Measurements from ENCODE around the gene TKTL1.
"Not testable (repeated sequence)": the region's sequence is repeated elsewhere in the genome, so short reads cannot be mapped to it uniquely, and the experiment has no call there.

TKTL1 gene

GRCh38 chrX:154295664-154296310 is at the start of gene TKTL1:
Gene TKTL1, plus strand, starts transcription at chrX:154295795. Its CDS starts 65 bp downstream, at chrX:154295860.
- in situ Hi-C loops (cut with HindIII; ENCODE audit: low pct_unique_long_range_greater_than_20kb, low sequenced_read_pairs), result no loop called here
- no peak for TF ChIP-seq JUND (IDR thresholded peaks at IDR 0.05; ENCODE audit: low read depth)
- DNase-seq (ENCODE audit: low read depth in 1 of 2, low spot score in 1 of 2), result no peak

GRCh38 chrX:154247377-154248045 is 48.1 kb upstream of the TKTL1 start:
- in situ Hi-C loops (cut with HindIII; ENCODE audit: low pct_unique_long_range_greater_than_20kb, low sequenced_read_pairs), result not testable (repeated sequence)

GRCh38 chrX:154248076-154248475 is 47.5 kb upstream of the TKTL1 start:
- in situ Hi-C loops (cut with HindIII; ENCODE audit: low pct_unique_long_range_greater_than_20kb, low sequenced_read_pairs); DNase-seq (ENCODE audit: low read depth in 1 of 2, low spot score in 1 of 2): not testable (repeated sequence)

More at GRCh38 chrX:154247377-154248045, 48.1 kb upstream of the TKTL1 start:
- not testable (repeated sequence) for DNase-seq (ENCODE audit: low read depth in 1 of 2, low spot score in 1 of 2)

GRCh38 chrX:154257282-154257681 is 38.3 kb upstream of the TKTL1 start, which contains the start of gene OPN1MW3:
Gene OPN1MW3, plus strand, starts transcription at chrX:154257582. Its CDS starts 38 bp downstream, at chrX:154257620.
- DNase-seq (ENCODE audit: low read depth in 1 of 2, low spot score in 1 of 2); in situ Hi-C loops (cut with HindIII; ENCODE audit: low pct_unique_long_range_greater_than_20kb, low sequenced_read_pairs): not testable (repeated sequence)

GRCh38 chrX:154258711-154259110 is 36.9 kb upstream of the TKTL1 start:
- in situ Hi-C loops (cut with HindIII; ENCODE audit: low pct_unique_long_range_greater_than_20kb, low sequenced_read_pairs), result not testable (repeated sequence)

GRCh38 chrX:154263072-154263471 is 32.5 kb upstream of the TKTL1 start:
- in situ Hi-C loops (cut with HindIII; ENCODE audit: low pct_unique_long_range_greater_than_20kb, low sequenced_read_pairs); DNase-seq (ENCODE audit: low read depth in 1 of 2, low spot score in 1 of 2): not testable (repeated sequence)

More at GRCh38 chrX:154258711-154259110, 36.9 kb upstream of the TKTL1 start:
- DNase-seq (ENCODE audit: low read depth in 1 of 2, low spot score in 1 of 2), result not testable (repeated sequence)

- DNase-seq (ENCODE audit: low read depth in 1 of 2, low spot score in 1 of 2); in situ Hi-C loops (cut with HindIII; ENCODE audit: low pct_unique_long_range_greater_than_20kb, low sequenced_read_pairs): not testable (repeated sequence)
These were observed 26.4 kb upstream of the TKTL1 start for GRCh38 chrX:154269245-154269644.

GRCh38 chrX:154284489-154285338 is 10.9 kb upstream of the TKTL1 start:
- DNase-seq (ENCODE audit: low read depth in 1 of 2, low spot score in 1 of 2); in situ Hi-C loops (cut with HindIII; ENCODE audit: low pct_unique_long_range_greater_than_20kb, low sequenced_read_pairs): not testable (repeated sequence)

GRCh38 chrX:154286406-154286805 is 9.2 kb upstream of the TKTL1 start:
- DNase-seq (ENCODE audit: low read depth in 1 of 2, low spot score in 1 of 2); in situ Hi-C loops (cut with HindIII; ENCODE audit: low pct_unique_long_range_greater_than_20kb, low sequenced_read_pairs): not testable (repeated sequence)

- DNase-seq (ENCODE audit: low read depth in 1 of 2, low spot score in 1 of 2), result no peak
- in situ Hi-C loops (cut with HindIII; ENCODE audit: low pct_unique_long_range_greater_than_20kb, low sequenced_read_pairs), result no loop called here
- TF ChIP-seq JUND (IDR thresholded peaks at IDR 0.05; ENCODE audit: low read depth), result no peak
These were observed 612 bp upstream of the TKTL1 start, which contains the start of gene TEX28 for GRCh38 chrX:154294791-154295574. Gene TEX28, minus strand, starts transcription at chrX:154295124. Its CDS starts 3,007 bp downstream, at chrX:154292117.

GRCh38 chrX:154296731-154297130 is 1.1 kb downstream of the TKTL1 start:
- in situ Hi-C loops (cut with HindIII; ENCODE audit: low pct_unique_long_range_greater_than_20kb, low sequenced_read_pairs), result no loop called here
- no peak for TF ChIP-seq JUND (IDR thresholded peaks at IDR 0.05; ENCODE audit: low read depth)

GRCh38 chrX:154298312-154298711 is 2.7 kb downstream of the TKTL1 start:
- in situ Hi-C loops (cut with HindIII; ENCODE audit: low pct_unique_long_range_greater_than_20kb, low sequenced_read_pairs), result no loop called here
- DNase-seq (ENCODE audit: low read depth in 1 of 2, low spot score in 1 of 2), result no peak
- TF ChIP-seq JUND (IDR thresholded peaks at IDR 0.05; ENCODE audit: low read depth), result no peak

More at GRCh38 chrX:154296731-154297130, 1.1 kb downstream of the TKTL1 start:
- no peak for DNase-seq (ENCODE audit: low read depth in 1 of 2, low spot score in 1 of 2)
